HepG2 (cell line): ENCODE data around the gene CYSLTR2. TPM values are rescaled to one million over a fixed set of nuclear protein-coding genes. Genes with fewer than 3 reads are reported as not detected.

Source experiments
- ATAC-seq: fragments of 200-7000 bp; cut with Tn5 transposase; 3 replicates; pipeline ENCODE4 v1.9.1; 2020; ENCODE audit warnings: mild to moderate bottlenecking, moderate library complexity
- BruUV-seq: library from RNA; stranded (reverse); fragments of 400-500 nt; replicated peaks from 2 replicates; lab custom pipeline; 2021; lab: Mats Ljungman, UMichigan
- CTCF ChIA-PET: fragments of 300-600 bp; formaldehyde crosslinking; extraction: SDS; loops from one replicate; lab custom pipeline; 2021; ENCODE audit warnings: low total read pairs, inconsistent platforms, low intra/inter-chr PET ratio; lab: Yijun Ruan, JAX
- POLR2A ChIA-PET: fragments of 350-600 bp; sonication (Branson Sonifier 250); formaldehyde crosslinking; loops from one replicate; lab custom pipeline; 2020; ENCODE audit warnings: antibody characterized with exemption, inconsistent platforms; lab: Yijun Ruan, JAX
- DNase-seq: peaks from one replicate; pipeline ENCODE4 v3.0.0-alpha.2; 2015; ENCODE audit warnings: low spot score
- FAIRE-seq: peaks from 3 replicates; lab custom pipeline; 2011; peaks lifted over from hg19 to GRCh38; lab: Jason Lieb, UNC
- H2AFZ ChIP-seq: one replicate; pipeline ENCODE4 v1.6.1; 2011; ENCODE audit warnings: low read length, inconsistent platforms
- H3K27ac ChIP-seq: fragments of 300-600 bp; 3 replicates; pipeline ENCODE4 v1.8.0; 2011; ENCODE audit warnings: mixed run types, mild to moderate bottlenecking, mixed read lengths, low read length, inconsistent platforms; ENCODE audit not compliant: insufficient read depth; ENCODE audit errors: extremely low read length
- H3K27me3 ChIP-seq, 2 experiments: fragments of 200-600 bp in 1 of 2; 2 replicates in 1 of 2; 3 replicates in 1 of 2; pipeline versions ENCODE4 v1.6.0 to v1.8.0; 2011; ENCODE audit warnings: low read length in 2 of 2, mild to moderate bottlenecking in 2 of 2, moderate library complexity in 2 of 2, inconsistent platforms in 1 of 2; ENCODE audit not compliant: insufficient read depth in 2 of 2, control insufficient read depth in 1 of 2
- H3K36me3 ChIP-seq, 2 experiments: fragments of 200-600 bp in 1 of 2; replicated peaks in 1 of 2; 2 replicates in 1 of 2; 3 replicates in 1 of 2; pipeline versions ENCODE4 v1.5.1 to v1.8.0; 2011; ENCODE audit warnings: low read length in 2 of 2, inconsistent platforms in 1 of 2; ENCODE audit not compliant: insufficient read depth in 2 of 2, control insufficient read depth in 1 of 2
- H3K4me1 ChIP-seq: 2 replicates; pipeline ENCODE4 v1.5.1; 2012; ENCODE audit warnings: low read length, inconsistent platforms; ENCODE audit not compliant: insufficient read depth
- H3K4me2 ChIP-seq: 2 replicates; pipeline ENCODE4 v1.6.0; 2011; ENCODE audit warnings: low read depth, low read length, inconsistent platforms
- H3K4me3 ChIP-seq, 3 experiments: fragments of 200-600 bp in 1 of 3; sonication (generic), shearing (Covaris generic) in 1 of 3; replicated peaks in 1 of 3; 2 replicates each; pipeline ENCODE4 v1.5.1; 2011 to 2016; ENCODE audit warnings: low read length in 3 of 3, inconsistent platforms in 2 of 3, low read depth in 2 of 3, mild to moderate bottlenecking in 2 of 3, control low read depth in 1 of 3, mixed read lengths in 1 of 3; ENCODE audit not compliant: insufficient read depth in 1 of 3
- H3K79me2 ChIP-seq: one replicate; pipeline ENCODE4 v1.6.1; 2011; ENCODE audit warnings: low read length, inconsistent platforms; ENCODE audit not compliant: insufficient read depth
- H3K9ac ChIP-seq: 2 replicates; pipeline ENCODE4 v1.6.0; 2011; ENCODE audit warnings: mild to moderate bottlenecking, low read depth, low read length, inconsistent platforms; ENCODE audit not compliant: insufficient read depth
- H3K9me3 ChIP-seq: 2 replicates; pipeline ENCODE4 v1.5.1; 2012; ENCODE audit warnings: mild to moderate bottlenecking, low read length
- H4K20me1 ChIP-seq: 2 replicates; pipeline ENCODE4 v1.6.0; 2011; ENCODE audit warnings: inconsistent platforms, mild to moderate bottlenecking, low read length, moderate library complexity; ENCODE audit not compliant: insufficient read depth
- BRCA1 ChIP-seq: sonication (generic); formaldehyde crosslinking; IDR thresholded peaks from 2 replicates; pipeline ENCODE4 v1.4.0; 2020; ENCODE audit warnings: missing genetic modification reagents
- DMAP1 ChIP-seq: IDR thresholded peaks from 2 replicates; pipeline ENCODE4 v1.6.1; 2016
- DPF2 ChIP-seq: sonication (generic); formaldehyde crosslinking; IDR thresholded peaks from 2 replicates; pipeline ENCODE4 v1.4.0; 2020; ENCODE audit warnings: mild to moderate bottlenecking, low read depth, missing genetic modification reagents, borderline replicate concordance
- EHMT2 ChIP-seq: fragments of 200-600 bp; sonication (generic); IDR thresholded peaks from 2 replicates; pipeline ENCODE4 v1.7.0; 2017; ENCODE audit warnings: antibody characterized with exemption, low read depth, low read length, borderline replicate concordance
- FOXP1 ChIP-seq, 2 experiments: fragments of 450-650 bp in 1 of 2; IDR thresholded peaks; 2 replicates each; pipeline ENCODE4 v1.6.1; 2017 to 2018; ENCODE audit warnings: antibody characterized with exemption in 1 of 2
- JUND ChIP-seq: sonication (generic); formaldehyde crosslinking; IDR thresholded peaks from 2 replicates; pipeline ENCODE4 v1.8.0; 2022; ENCODE audit warnings: mild to moderate bottlenecking, missing genetic modification reagents
- NFE2L1 ChIP-seq: sonication (generic); formaldehyde crosslinking; IDR thresholded peaks from 2 replicates; pipeline ENCODE4 v1.4.0; 2020; ENCODE audit warnings: missing genetic modification reagents, mild to moderate bottlenecking, borderline replicate concordance
- NFIC ChIP-seq: IDR thresholded peaks from 2 replicates; pipeline ENCODE4 v1.6.1; 2012; ENCODE audit warnings: mild to moderate bottlenecking, low read length, inconsistent platforms
- PCBP2 ChIP-seq: fragments of 200-400 bp; formaldehyde crosslinking; optimal IDR thresholded peaks from 2 replicates; pipeline ENCODE3; 2018; ENCODE audit warnings: low read length, low read depth; ENCODE audit not compliant: poor library complexity, severe bottlenecking
- TBP ChIP-seq: sonication (generic); formaldehyde crosslinking; IDR thresholded peaks from 2 replicates; pipeline ENCODE4 v1.5.0; 2020; ENCODE audit warnings: missing genetic modification reagents
- TCF7L2 ChIP-seq: IDR thresholded peaks from 2 replicates; pipeline ENCODE4 v1.6.1; 2011; ENCODE audit warnings: mild to moderate bottlenecking, low read depth, low read length, moderate library complexity
- ZBTB10 ChIP-seq: sonication (generic); formaldehyde crosslinking; IDR thresholded peaks from 2 replicates; pipeline ENCODE4 v1.4.0; 2020; ENCODE audit warnings: missing genetic modification reagents, borderline replicate concordance
- ZFYVE20 ChIP-seq: sonication (generic); formaldehyde crosslinking; IDR thresholded peaks from 2 replicates; pipeline ENCODE4 v1.8.0; 2023; ENCODE audit warnings: low read depth, mild to moderate bottlenecking, moderate library complexity, missing genetic modification reagents, borderline replicate concordance
- ZNF329 ChIP-seq: sonication (generic); formaldehyde crosslinking; IDR thresholded peaks from 2 replicates; pipeline ENCODE4 v1.9.0; 2021; ENCODE audit warnings: low read depth, mild to moderate bottlenecking, missing genetic modification reagents
- ZNF550 ChIP-seq: sonication (generic); formaldehyde crosslinking; IDR thresholded peaks from 2 replicates; pipeline ENCODE4 v1.4.0; 2020; ENCODE audit warnings: mild to moderate bottlenecking, missing genetic modification reagents, borderline replicate concordance
- in situ Hi-C: cut with HindIII; loops from 2 replicates; pipeline ENCODE4 v1.10.0; 2017; ENCODE audit warnings: low pct_unique_long_range_greater_than_20kb; ENCODE audit not compliant: extremely low pct_ligation_motif_present
- intact Hi-C: fragments of 100-400 bp; cut with micrococcal nuclease; formaldehyde crosslinking; loops from one replicate; pipeline ENCODE4 v1.10.0; 2022; ENCODE audit not compliant: unreplicated experiment
- polyA plus RNA-seq, 8 experiments: library from polyadenylated mRNA; depleted of rRNA in 3 of 8; stranded (reverse) in 7 of 8; unstranded in 1 of 8; fragments of >200 nt; fragmentation: Illumina TruSeq in 4 of 8; extraction: Trizol in 4 of 8; gene quantifications; 2 replicates each; pipeline versions ENCODE4 v1.2.1 to v1.2.3, GENCODE V29; 2011 to 2016; ENCODE audit warnings: low read depth in 4 of 8, missing spikeins in 1 of 8, mixed read lengths in 1 of 8; ENCODE audit not compliant: insufficient read depth in 1 of 8
- total RNA-seq, 5 experiments: library from RNA; depleted of rRNA; stranded (reverse); fragments of >200 nt; fragmentation: Illumina TruSeq; extraction: Trizol; gene quantifications; 2 replicates each; pipeline ENCODE4 v1.2.3, GENCODE V29; 2016; ENCODE audit warnings: low read depth in 1 of 5

Gene CYSLTR2
- total and polyA plus RNA-seq, 2 of the 13 experiments (the other 11 are each of a cell fraction or from before 2014, with no cell fraction given): not detected

- no peak for TF ChIP-seq FOXP1 (IDR thresholded peaks at IDR 0.05)
- no peak for TF ChIP-seq FOXP1 (CRISPR knock-in tag; IDR thresholded peaks at IDR 0.05)
- TF ChIP-seq DMAP1 (CRISPR knock-in tag): no peak
- no peak for TF ChIP-seq TBP (CRISPR knock-in tag)
- TF ChIP-seq NFE2L1 (CRISPR knock-in tag): no peak
- TF ChIP-seq NFIC: no peak
- no peak for TF ChIP-seq ZFYVE20 (CRISPR knock-in tag)
- TF ChIP-seq ZNF550 (CRISPR knock-in tag): no peak
These were observed 19.1 kb upstream of the CYSLTR2 start (continued) for GRCh38 chr13:48634636-48635035.

GRCh38 chr13:48635478-48635877 lies 18.3 kb upstream of the CYSLTR2 start:
- no peak for DNase-seq
- CTCF ChIA-PET: no interaction called here

More at GRCh38 chr13:48635478-48635877, 18.3 kb upstream of the CYSLTR2 start:
- Histone ChIP-seq H3K4me3 (no peak overlapping the region), H3K9me3 (peaks cover 16% of the 10 kb centered on the region), H3K79me2 (no peaks in the 10 kb centered on the region), H2AFZ (no peak overlapping the region), H3K4me2 (no peak overlapping the region), H4K20me1 (no peaks in the 10 kb centered on the region), H3K9ac (no peak overlapping the region), H3K27ac (no peak overlapping the region), H3K27me3 (0 out of 5 replicates have a peak, but pooled peaks cover 0 to 3% of the 10 kb centered on the region in 2 experiments), H3K36me3 (no peaks in the 10 kb centered on the region), H3K4me1 (peaks cover 18% of the 10 kb centered on the region)
- intact Hi-C loops (no loop called here), in situ Hi-C loops (no loop called here)
- FAIRE-seq (no peak), ATAC-seq (no peak)
- POLR2A ChIA-PET: no interaction called here
- TF ChIP-seq BRCA1: no peak
- no peak for TF ChIP-seq DPF2 (CRISPR knock-in tag)
- TF ChIP-seq TCF7L2: no peak
- TF ChIP-seq ZBTB10 (CRISPR knock-in tag): no peak
- TF ChIP-seq JUND (CRISPR knock-in tag): no peak
- no peak for TF ChIP-seq EHMT2
- no peak for TF ChIP-seq ZNF329 (CRISPR knock-in tag)
- no peak for TF ChIP-seq PCBP2
- BruUV-seq: no TSS peak
